Measurements from ENCODE around the gene TMEM98.
"Not testable (repeated sequence)": the region's sequence is repeated elsewhere in the genome, so short reads cannot be mapped to it uniquely, and the experiment has no call there.

Gene TMEM98

DNA sequence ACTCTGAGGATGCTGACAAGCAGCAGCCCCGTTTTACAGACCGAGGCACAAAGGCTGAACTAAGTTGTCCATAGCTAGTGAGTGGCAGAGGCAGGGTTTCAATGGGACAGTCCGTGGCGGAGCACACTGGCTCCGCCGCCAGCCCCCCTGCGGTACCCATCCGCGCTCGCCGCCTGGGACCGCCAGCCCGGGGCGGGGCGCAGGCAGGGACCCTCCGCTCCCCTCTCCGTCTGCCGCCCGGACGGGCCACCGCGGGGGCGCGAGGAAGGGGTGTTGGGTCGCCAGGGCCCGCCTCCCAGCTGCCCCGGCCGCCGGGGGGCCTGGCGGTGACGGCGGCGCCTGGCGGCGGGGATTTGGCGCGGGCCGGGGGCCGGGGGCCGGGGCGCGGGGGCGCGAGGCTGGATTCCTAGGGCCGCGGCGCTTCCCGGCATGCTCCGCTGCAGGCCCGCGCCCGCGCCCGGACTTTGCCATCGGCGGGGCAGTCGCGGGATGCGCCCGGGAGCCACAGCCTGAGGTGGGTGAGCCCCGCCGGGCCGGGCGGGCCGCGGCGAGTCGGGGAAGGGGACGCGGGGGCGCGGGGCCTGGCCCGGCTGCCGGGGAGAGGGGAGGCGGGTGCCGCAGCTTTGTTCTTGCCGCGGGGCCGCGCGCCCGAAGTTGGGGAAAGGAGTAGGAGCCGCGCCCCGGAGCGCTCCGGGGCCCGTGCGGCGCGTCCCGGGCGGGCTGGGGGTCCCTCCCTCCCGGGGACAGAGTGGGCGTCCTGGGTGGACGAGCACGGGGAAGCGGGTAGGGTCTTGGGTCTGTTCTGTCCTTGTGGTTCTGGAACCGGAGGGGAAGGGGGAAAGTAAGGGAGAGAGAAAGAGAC is at the start of gene TMEM98:
Gene TMEM98, plus strand, starts transcription at position 430 of the 862 bp plus-strand sequence. CDS start 3,376 bp downstream, outside the sequence.
- no peak for DNase-seq (ENCODE audit: low spot score)

GRCh38 chr17:32878211-32878610 is 49.7 kb upstream of the TMEM98 start:
- DNase-seq (ENCODE audit: low spot score), result no peak

GRCh38 chr17:32879134-32879533 is 48.8 kb upstream of the TMEM98 start:
- DNase-seq (ENCODE audit: low spot score), result no peak

DNA sequence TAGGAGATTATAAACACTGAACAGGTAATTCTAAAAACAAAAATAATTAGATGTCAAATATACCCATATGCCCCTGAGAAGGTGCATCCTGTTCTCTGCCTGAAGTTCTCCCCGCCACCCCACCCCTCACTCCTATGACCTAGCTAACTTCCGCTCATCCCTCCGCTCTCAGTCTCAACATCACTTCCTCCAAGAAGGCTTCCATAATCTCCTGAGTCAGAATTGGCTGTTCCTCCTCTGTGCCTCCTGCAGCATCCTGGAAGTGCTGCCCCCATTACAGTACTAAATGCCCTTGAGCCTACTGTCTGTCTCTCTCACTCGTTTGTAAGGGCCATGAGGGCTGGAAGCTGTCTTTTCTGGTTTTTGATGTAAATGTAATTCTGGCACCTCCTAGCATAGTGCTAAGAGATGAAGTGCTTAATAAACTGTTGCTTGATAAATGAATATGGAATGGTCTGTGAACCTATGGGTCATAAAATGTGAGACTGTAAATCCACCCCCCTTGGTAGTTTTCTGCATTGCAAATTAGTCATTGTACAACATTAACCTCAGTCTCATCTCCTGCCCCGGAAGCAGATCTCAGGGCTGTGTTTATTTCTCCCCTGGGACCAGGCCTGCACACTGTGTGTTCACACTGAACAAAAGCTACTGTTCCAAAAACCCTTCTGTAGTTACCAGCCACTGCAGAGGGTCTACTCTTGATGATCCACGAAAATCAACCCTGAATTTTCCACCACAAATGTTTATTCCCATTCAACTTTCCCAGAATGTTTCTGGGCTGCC is 47.1 kb upstream of the TMEM98 start:
- DNase-seq (ENCODE audit: low spot score), result no peak

GRCh38 chr17:32882029-32882428 is 45.9 kb upstream of the TMEM98 start:
- DNase-seq (ENCODE audit: low spot score), result no peak

DNA sequence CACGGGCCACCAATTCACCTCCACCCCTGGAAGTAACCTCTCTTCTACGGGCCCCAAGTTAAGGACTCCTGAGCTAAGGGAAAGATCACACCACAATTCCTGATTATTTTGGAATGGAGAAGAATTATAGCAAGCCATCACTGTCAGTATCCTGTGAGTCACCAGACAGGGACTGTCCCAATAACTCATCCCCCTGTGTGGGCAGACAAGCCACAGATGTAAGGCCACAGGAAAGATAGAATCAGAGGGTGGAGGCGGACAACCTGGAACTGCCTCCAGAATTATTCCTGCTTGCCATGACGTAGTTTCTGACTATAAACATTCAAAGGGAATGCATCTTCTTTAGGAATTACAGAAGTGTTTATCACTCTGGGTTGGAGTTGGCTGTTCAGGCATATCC is 45.2 kb upstream of the TMEM98 start:
- DNase-seq (ENCODE audit: low spot score), result no peak

GRCh38 chr17:32886951-32887350 is 41.0 kb upstream of the TMEM98 start:
- not testable (repeated sequence) for DNase-seq (ENCODE audit: low spot score)

DNA sequence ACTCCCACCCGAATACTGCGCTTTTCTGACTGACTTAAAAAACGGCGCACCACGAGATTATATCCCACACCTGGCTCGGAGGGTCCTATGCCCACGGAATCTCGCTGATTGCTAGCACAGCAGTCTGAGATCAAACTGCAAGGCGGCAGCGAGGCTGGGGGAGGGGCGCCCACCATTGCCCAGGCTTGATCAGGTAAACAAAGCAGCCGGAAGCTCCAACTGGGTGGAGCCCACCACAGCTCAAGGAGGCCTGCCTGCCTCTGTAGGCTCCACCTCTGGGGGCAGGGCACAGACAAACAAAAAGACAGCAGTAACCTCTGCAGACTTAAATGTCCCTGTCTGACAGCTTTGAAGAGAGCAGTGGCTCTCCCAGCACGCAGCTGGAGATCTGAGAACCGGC is 40.5 kb upstream of the TMEM98 start:
- not testable (repeated sequence) for DNase-seq (ENCODE audit: low spot score)

- no peak for DNase-seq (ENCODE audit: low spot score)
Observed at GRCh38 chr17:32894245-32894644, 33.7 kb upstream of the TMEM98 start.

DNA sequence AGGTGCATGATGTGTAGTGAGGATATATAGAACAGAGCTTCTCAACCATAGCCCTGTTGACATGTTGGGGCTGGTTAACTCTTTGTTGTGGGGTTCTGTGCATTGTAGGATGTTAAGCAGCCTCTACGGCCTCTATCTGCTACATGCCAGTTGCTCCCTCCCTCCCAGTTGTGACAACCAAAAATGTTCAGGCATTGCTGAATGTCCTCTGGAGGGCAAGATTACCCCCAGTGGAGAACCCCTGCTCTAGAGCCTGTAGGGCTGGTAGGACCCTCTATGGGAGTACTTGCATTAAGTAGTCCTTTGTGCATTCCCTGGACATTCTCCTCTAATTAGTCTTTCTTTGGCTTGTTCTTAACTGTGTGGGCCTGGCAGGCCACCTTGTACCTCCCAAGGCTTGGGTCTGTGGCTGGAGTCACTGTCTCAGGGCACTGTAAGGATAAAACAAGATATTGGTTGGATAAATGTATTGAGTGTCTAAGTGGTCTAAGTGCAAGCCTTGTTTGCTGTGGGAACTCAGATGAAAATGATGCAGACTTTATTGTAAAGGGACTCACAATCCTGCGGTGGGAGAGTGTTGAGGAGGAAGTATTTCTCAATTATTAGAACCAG is 31.2 kb upstream of the TMEM98 start:
- DNase-seq (ENCODE audit: low spot score), result no peak

DNA sequence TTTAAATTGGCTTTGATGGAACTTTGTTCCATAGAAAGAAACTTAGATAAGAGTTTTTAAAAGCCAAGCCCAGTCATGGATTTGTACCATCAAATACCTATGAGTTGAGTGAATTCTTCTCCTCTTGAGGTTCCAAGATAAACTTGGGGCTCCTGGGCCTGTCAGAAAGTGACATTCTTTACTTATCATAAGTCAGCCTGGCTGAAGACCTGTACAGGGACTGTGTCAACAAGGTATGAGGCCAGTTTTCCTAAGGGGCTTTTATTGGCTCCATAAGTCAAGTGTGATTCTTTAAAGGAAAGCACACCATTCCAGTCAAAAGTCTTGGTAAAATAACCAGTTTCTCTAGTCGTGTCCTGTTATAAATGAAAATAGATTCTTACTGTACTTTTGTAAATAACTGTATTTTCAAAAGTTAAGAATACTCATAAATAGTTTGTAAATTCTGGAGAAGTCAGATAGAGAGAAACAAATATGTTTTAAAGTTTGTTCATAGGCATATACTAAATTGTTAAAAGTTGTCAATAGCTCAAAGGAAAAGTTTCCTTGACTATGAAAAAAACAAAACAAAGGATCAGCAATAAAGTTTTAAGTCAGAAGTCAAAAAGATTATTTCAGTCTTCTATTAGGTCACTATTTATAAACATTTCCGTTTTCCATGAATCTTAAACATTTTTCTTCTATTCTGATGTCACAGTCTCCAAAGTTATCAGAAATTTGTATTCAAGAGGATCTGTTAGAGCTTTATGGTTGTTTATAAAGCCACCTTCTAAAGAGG is 28.5 kb upstream of the TMEM98 start:
- no peak for DNase-seq (ENCODE audit: low spot score)

DNA sequence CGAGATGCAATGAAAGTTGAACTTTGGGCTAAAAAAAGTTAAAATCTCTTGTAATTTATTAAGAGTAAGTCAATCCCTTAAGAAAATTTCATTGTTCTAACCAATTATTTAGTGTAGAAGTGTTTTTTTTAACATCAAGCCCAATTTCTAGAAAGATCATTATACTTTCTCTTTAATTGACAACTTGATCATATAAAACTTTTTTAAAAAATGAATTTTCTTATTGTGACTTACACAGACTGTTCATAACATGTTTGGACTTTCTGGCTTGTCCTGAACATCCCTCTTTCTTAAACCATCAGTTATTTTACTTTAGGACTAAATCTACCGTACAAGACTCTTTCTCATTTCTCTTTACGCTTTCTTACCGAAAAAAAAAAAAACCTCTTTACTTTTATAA is 26.2 kb upstream of the TMEM98 start:
- no peak for DNase-seq (ENCODE audit: low spot score)

GRCh38 chr17:32903774-32904673 is 23.9 kb upstream of the TMEM98 start:
- DNase-seq (ENCODE audit: low spot score), result no peak

- DNase-seq (ENCODE audit: low spot score), result no peak
Observed at GRCh38 chr17:32904891-32905290, 23.1 kb upstream of the TMEM98 start.

DNA sequence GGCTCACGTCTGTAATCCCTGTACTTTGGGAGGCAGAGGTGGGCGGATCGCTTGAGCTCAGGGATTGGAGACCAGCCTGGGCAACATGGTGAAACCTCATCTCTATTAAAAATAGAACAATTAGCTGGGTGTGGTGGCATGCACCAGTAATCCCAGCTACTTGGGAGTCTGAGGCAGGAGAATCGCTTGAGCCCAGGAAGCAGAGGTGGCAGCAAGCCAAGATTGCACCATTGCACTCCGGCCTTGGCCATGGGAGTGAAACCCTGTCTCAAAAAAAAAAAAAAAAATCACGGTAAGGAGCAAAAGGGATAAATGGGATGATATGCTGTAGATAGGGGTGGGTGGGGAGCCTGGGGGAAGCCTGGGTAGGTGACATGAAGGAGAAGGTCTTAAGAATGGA is 20.4 kb upstream of the TMEM98 start:
- DNase-seq (ENCODE audit: low spot score), result no peak

- peak; percentile 76 for DNase-seq (ENCODE audit: low spot score)
Observed at GRCh38 chr17:32909787-32910369, 18.1 kb upstream of the TMEM98 start.

DNA sequence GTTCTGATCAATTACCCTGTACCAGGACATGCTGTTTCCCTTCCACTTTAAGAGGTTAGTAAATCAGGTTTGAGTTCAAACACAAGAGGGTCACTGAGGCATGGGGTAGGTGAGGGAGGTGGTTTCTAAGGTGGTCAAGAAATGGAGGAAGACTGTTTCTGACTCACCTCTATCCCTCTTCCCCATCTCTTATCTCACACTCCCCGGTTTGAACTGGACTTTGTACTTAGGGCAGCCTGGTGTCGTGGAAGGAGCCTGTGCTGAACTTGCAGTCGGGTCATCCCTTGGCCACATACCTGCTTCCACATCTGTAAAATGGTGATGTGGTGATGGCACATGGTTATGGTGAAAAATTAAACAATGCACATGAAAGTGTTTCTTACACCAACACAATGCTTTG is 17.2 kb upstream of the TMEM98 start:
- DNase-seq (ENCODE audit: low spot score), result no peak

GRCh38 chr17:32912218-32912897 is 15.6 kb upstream of the TMEM98 start:
- no peak for DNase-seq (ENCODE audit: low spot score)

GRCh38 chr17:32913593-32913992 is 14.4 kb upstream of the TMEM98 start:
- no peak for DNase-seq (ENCODE audit: low spot score)

DNA sequence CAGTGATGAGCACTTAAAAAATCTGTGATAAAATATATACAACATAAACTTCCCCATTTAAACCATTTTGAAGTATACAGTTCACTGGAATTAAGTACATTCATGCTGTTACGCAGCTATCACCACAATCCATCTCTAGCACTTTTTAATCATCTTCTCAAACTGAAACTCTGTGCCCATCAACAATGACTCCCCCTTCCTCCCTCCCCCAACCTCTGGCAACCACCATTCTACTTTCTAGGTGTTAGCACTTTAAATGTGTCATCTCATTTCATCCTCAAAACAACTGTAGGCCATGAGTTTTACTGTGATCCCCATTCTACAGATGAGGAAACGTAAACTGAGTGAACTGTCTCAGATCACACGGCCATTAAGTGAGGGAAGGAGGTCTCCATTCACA is 13.8 kb upstream of the TMEM98 start:
- DNase-seq (ENCODE audit: low spot score), result no peak

Data from cerebellar cortex (tissue), 1 donor.